NCI-H2196 treated with DMSO at 0.1 percent for 48 hours (cell line): ENCODE results near the gene CFAP46.

Experiments used
- DNase-seq: peaks from one replicate; lab custom pipeline; 2025; ENCODE audit not compliant: unreplicated experiment; lab: John Stamatoyannopoulos, UW

Gene CFAP46

GRCh38 chr10:132882069-132882951, 60.1 kb downstream of the CFAP46 start:
- no peak for DNase-seq

- DNase-seq: no peak
Observed at GRCh38 chr10:132881186-132881920, 61.0 kb downstream of the CFAP46 start.

GRCh38 chr10:132880128-132880981, 62.0 kb downstream of the CFAP46 start:
- no peak for DNase-seq

- no peak for DNase-seq
Observed at GRCh38 chr10:132879408-132880127, 62.8 kb downstream of the CFAP46 start.

GRCh38 chr10:132878730-132879407, 63.5 kb downstream of the CFAP46 start:
- no peak for DNase-seq

- DNase-seq: no peak
Observed at GRCh38 chr10:132878091-132878729, 64.2 kb downstream of the CFAP46 start.

- no peak for DNase-seq
Observed at GRCh38 chr10:132877473-132877872, 64.9 kb downstream of the CFAP46 start.

- DNase-seq: no peak
Observed at GRCh38 chr10:132876993-132877431, 65.4 kb downstream of the CFAP46 start.

- no peak for DNase-seq
Observed at GRCh38 chr10:132876131-132876860, 66.1 kb downstream of the CFAP46 start.

- no peak for DNase-seq
Observed at GRCh38 chr10:132875435-132875834, 66.9 kb downstream of the CFAP46 start.

GRCh38 chr10:132873395-132873794, 69.0 kb downstream of the CFAP46 start:
- DNase-seq: no peak

- DNase-seq: no peak
Observed at GRCh38 chr10:132872658-132873057, 69.7 kb downstream of the CFAP46 start.

- no peak for DNase-seq
Observed at GRCh38 chr10:132870426-132870825, 71.9 kb downstream of the CFAP46 start.

GRCh38 chr10:132869621-132870020, 72.7 kb downstream of the CFAP46 start:
- no peak for DNase-seq

GRCh38 chr10:132868995-132869394, 73.4 kb downstream of the CFAP46 start:
- DNase-seq: no peak

GRCh38 chr10:132867801-132868644, 74.3 kb downstream of the CFAP46 start:
- DNase-seq: no peak

- DNase-seq: no peak
Observed at GRCh38 chr10:132866601-132867381, 75.6 kb downstream of the CFAP46 start.
